ENCODE measurements around the gene GPR3.

GPR3 gene

DNA sequence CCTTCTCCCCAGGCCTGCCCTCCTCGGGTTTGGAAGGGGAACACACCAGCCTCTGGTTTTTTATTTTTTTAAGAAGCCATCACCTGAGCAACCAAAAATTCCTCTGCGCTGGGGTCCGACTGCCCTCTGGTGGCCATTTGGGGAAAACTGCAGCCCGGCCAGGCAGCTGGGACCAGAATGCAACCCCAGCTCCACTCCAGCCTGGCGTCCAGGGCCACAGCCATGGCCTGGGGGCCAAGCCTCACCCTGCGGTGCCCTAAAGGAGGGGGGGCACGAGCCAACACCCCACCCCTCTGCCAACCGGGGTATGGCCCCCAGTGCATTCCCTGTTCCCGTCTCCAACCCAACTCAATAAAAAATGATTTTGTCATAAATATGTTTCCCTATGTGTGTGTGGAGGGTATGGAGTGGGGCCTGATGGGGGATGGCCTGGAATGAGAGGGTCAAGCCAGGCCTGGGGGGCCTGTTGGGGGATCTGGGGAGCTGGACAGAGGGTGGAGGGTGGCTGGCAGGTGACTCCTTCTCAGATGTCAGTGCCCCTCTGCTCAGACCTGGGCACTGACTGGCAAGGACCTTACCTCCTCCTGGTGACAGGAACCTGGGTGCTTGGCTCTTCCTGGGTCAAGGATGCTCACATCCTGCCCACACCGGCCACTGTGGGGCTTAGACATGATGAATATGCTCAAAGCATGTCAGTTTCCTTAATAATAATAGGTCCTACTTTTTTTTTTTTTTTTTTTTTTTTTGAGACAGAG lies 3.2 kb downstream of the GPR3 start:
- ChIA-PET CTCF (interaction anchor here (0.6 to 2.0 kb wide), 12 partner anchors 18 to 1163 kb away, joined by 3 to 15 read pairs (median 4); no protein-coding TSS in a partner anchor), POLR2A (interaction anchor here (0.8 to 1.7 kb wide), 4 partner anchors 29 to 94 kb away, joined by 3 to 5 read pairs (median 4); partner anchors contain the start of genes MAP3K6 and WASF2)
- DNase-seq (ENCODE audit: extremely low spot score): peak; percentile 86
- TF ChIP-seq ZNF384 (IDR thresholded peaks at IDR 0.05) (peak; percentile 97), LEF1 (IDR thresholded peaks at IDR 0.05; ENCODE audit: borderline replicate concordance) (no peak)

DNA sequence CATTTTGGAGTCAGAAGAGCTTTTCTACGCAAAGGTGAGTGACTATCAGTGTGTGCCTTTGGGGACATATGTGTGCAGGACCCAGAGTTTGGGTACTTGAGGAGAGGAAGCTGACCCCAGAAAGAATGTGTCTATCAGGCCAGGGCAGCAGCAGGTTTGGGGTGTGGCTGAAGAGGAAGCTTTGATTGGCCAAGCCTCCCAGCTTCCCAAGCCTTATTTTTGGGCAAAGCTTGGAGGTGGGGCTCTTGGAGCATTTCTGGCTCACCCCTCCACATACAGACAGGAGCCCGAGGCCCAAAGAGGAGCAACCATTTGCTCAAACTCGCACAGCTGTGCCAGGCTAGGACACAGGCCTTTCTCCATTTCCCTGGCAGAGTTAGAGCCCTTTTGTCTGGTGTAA lies 4.7 kb downstream of the GPR3 start:
- no peak for DNase-seq (ENCODE audit: extremely low spot score)
- ChIA-PET CTCF (interaction anchor here (0.9 to 1.2 kb wide), 2 partner anchors 96 to 210 kb away, joined by 3 to 4 read pairs; no protein-coding TSS in a partner anchor), POLR2A (interaction anchor here (1.7 kb wide), 1 partner anchor 32 kb away, joined by 5 read pairs; no protein-coding TSS in a partner anchor)
- no peak for TF ChIP-seq SP1 (IDR thresholded peaks at IDR 0.05)
- TF ChIP-seq TARDBP (IDR thresholded peaks at IDR 0.05): no peak
- no peak for TF ChIP-seq FOXA1 (IDR thresholded peaks at IDR 0.05)

DNA sequence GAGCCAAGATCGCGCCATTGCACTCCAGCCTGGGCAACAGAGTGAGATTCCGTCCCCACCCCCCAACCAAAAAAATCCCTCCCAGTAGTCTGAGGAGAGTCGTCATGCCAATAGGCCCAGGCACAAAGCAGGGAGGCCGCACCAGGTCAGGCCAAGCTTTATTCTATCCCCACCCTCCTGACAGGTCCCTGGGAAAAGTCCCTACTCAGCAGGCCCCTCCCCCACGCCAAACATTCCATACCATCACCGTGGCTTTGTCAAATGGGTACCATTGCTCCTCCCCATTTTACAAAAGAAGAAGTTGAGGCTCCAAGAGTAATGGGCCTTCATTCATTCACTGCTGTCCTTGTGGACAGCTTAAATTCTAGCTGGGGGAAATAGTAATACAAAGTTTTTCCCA lies 5.3 kb downstream of the GPR3 start:
- POLR2A ChIA-PET: interaction anchor here (1.7 kb wide), 1 partner anchor 32 kb away, joined by 5 read pairs; no protein-coding TSS in a partner anchor
- CTCF ChIA-PET: interaction anchor here (1.2 kb wide), 1 partner anchor 97 kb away, joined by 4 read pairs; no protein-coding TSS in a partner anchor
- no peak for DNase-seq (ENCODE audit: extremely low spot score)
- TF ChIP-seq SP1 (IDR thresholded peaks at IDR 0.05) (no peak), ARNT (IDR thresholded peaks at IDR 0.05) (no peak), TARDBP (IDR thresholded peaks at IDR 0.05) (no peak), FOXM1 (IDR thresholded peaks at IDR 0.05; ENCODE audit: borderline replicate concordance) (no peak), FOXA1 (IDR thresholded peaks at IDR 0.05) (no peak), BHLHE40 (IDR thresholded peaks at IDR 0.05; ENCODE audit: borderline replicate concordance) (no peak), ZNF384 (IDR thresholded peaks at IDR 0.05) (no peak), SUZ12 (IDR thresholded peaks at IDR 0.05) (no peak), L3MBTL2 (conservative IDR thresholded peaks at IDR 0.05) (no peak), CTBP1 (IDR thresholded peaks at IDR 0.05; ENCODE audit: borderline replicate concordance) (no peak), ELF4 (IDR thresholded peaks at IDR 0.05) (no peak), NFRKB (IDR thresholded peaks at IDR 0.05) (no peak), FOXK2 (IDR thresholded peaks at IDR 0.05) (no peak)
- TF ChIP-seq, protein P1, sequence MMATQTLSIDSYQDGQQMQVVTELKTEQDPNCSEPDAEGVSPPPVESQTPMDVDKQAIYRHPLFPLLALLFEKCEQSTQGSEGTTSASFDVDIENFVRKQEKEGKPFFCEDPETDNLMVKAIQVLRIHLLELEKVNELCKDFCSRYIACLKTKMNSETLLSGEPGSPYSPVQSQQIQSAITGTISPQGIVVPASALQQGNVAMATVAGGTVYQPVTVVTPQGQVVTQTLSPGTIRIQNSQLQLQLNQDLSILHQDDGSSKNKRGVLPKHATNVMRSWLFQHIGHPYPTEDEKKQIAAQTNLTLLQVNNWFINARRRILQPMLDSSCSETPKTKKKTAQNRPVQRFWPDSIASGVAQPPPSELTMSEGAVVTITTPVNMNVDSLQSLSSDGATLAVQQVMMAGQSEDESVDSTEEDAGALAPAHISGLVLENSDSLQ (IDR thresholded peaks at IDR 0.05): no peak

DNA sequence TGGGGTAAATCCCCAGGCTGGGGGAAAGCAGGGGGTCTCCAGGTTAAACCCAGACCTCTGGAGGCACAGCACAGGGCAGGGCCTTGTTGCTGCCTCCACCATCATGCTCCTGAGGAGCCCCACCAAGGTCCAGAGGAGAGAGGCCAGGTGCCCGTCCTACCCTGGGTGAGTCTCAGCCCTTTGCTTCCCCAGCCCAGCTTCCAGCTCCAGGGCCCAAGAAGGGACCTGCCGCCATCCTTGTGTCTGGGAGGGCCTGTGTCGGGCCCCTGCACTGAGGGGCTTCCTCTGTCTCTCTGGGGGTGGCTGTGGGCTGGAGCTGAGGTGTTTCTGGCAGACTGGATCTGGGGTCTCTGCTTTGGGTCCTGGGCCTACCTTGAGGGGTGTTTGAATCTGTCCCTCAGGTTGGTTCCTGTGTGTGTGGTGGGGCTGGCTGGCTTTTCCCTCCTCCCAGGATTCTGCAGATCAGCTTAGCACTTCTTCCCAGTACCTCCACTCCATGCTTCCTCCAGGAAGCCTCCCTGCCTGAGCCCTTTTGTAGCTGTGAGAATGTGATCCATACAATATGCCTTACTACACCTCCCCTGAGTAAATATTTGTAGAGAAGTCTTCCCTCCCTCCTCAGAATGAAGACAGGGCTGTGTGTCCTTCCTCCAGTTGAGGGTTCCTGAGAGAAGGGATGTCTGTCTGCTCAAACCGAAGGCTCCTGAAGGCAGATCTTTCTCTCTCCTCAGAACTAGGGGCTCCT lies 6.2 kb downstream of the GPR3 start:
- TF ChIP-seq CTBP1 (IDR thresholded peaks at IDR 0.05; ENCODE audit: borderline replicate concordance): no peak
- TF ChIP-seq ARNT (IDR thresholded peaks at IDR 0.05): no peak
- TF ChIP-seq NFRKB (IDR thresholded peaks at IDR 0.05): no peak
- no peak for TF ChIP-seq BHLHE40 (IDR thresholded peaks at IDR 0.05; ENCODE audit: borderline replicate concordance)
- no peak for TF ChIP-seq FOXM1 (IDR thresholded peaks at IDR 0.05; ENCODE audit: borderline replicate concordance)
- TF ChIP-seq ZNF384 (IDR thresholded peaks at IDR 0.05): no peak
- TF ChIP-seq HDGF (IDR thresholded peaks at IDR 0.05; ENCODE audit: borderline replicate concordance): no peak
- no peak for TF ChIP-seq LEF1 (IDR thresholded peaks at IDR 0.05; ENCODE audit: borderline replicate concordance)
- no peak for TF ChIP-seq ELF4 (IDR thresholded peaks at IDR 0.05)
- TF ChIP-seq, protein P1 (IDR thresholded peaks at IDR 0.05): no peak
- TF ChIP-seq FOXA1 (IDR thresholded peaks at IDR 0.05): no peak
- no peak for TF ChIP-seq TARDBP (IDR thresholded peaks at IDR 0.05)
- no peak for TF ChIP-seq SUZ12 (IDR thresholded peaks at IDR 0.05)
- TF ChIP-seq FOXK2 (IDR thresholded peaks at IDR 0.05): no peak
- TF ChIP-seq L3MBTL2 (conservative IDR thresholded peaks at IDR 0.05): no peak
- no peak for TF ChIP-seq SP1 (IDR thresholded peaks at IDR 0.05)
- POLR2A ChIA-PET: interaction anchor here (0.8 kb wide), 1 partner anchor 32 kb away, joined by 3 read pairs; the partner anchor contains the start of gene MAP3K6
- CTCF ChIA-PET: no interaction called here
- DNase-seq (ENCODE audit: extremely low spot score): no peak

DNA sequence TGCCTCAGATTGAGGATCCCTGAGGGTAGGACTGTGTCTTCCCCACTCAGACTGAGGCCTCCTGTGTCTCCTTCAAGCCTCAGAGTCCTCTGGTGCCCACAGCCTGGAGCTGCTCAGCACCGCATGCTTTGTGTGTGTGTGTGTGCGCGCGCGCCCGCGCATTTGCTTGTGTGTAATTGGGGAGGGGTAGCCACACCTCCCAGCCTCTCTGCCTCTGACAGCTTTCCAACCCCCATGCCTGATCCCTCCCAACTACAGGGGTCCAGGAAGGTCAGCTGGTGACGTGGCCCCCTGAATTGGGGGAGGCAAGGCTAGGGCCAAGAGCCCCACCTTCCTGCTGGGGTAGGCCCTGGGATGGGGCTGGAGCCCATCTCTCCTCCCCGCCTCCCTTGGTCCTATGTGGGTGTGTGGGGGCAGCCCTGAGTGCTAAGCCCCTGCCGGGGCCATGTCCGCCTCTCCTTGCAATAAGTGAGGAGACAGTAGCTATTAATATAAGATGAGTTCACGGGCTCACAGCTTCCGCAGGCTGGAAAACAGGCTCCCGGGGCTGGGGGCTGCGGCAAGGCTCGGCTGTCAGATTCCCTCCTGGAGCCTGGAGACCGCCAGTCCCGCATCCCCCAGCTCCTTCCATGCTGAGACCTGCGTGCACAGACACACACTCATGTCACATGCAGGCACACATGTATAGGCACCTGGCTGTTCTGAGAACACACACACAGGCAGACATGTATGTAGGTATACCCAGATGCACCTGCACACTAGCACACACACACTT lies 7.0 kb downstream of the GPR3 start:
- POLR2A ChIA-PET: interaction anchor here (0.8 kb wide), 1 partner anchor 33 kb away, joined by 3 read pairs; the partner anchor contains the start of gene MAP3K6
- DNase-seq (ENCODE audit: extremely low spot score): no peak
- TF ChIP-seq, protein P1 (IDR thresholded peaks at IDR 0.05): no peak
- TF ChIP-seq CTBP1 (IDR thresholded peaks at IDR 0.05; ENCODE audit: borderline replicate concordance): no peak
- TF ChIP-seq FOXK2 (IDR thresholded peaks at IDR 0.05): no peak
- no peak for TF ChIP-seq LEF1 (IDR thresholded peaks at IDR 0.05; ENCODE audit: borderline replicate concordance)
- TF ChIP-seq NFRKB (IDR thresholded peaks at IDR 0.05): no peak
- no peak for TF ChIP-seq ARNT (IDR thresholded peaks at IDR 0.05)
- TF ChIP-seq SP1 (IDR thresholded peaks at IDR 0.05): no peak
- no peak for TF ChIP-seq HDGF (IDR thresholded peaks at IDR 0.05; ENCODE audit: borderline replicate concordance)
- CTCF ChIA-PET: no interaction called here

Data from HEK293T (cell line).